ENCODE data around the gene NRG2.

Gene NRG2

DNA sequence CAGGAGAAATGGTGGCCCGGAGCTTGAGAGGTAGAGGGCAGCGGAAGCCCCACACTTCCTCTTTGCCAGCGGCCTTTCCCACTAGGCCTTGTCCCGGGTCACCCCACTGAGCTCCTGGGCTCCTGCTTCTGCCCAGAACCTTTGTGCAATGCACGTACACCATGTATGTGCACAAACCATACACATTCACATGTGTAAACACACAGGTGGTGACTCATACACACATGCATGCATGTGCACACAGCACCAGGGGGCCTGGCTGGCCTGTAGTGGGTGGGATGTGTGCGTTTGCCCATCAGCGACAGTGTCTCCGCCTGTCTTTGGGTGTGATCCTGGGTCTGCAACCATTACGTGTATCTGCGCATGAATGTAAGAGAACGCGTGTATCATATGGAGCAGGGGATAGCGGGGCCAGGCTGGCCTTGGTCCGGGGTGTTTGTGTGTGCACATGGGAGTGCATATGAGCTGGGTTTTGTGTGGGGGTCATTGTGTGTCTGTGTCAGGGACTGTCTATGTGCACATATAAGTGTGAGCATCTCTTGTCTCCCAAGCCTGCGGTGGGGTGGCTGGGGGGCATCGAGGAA lies 203.8 kb downstream of the NRG2 start:
- Histone ChIP-seq H3K36me3 (ENCODE audit: low read length) (no peaks in the 10 kb centered on the region), H2AFZ (ENCODE audit: low read depth, low read length, severe bottlenecking) (no peak overlapping the region), H4K20me1 (ENCODE audit: low read depth, low read length) (no peaks in the 10 kb centered on the region), H3K4me3 (ENCODE audit: insufficient read depth, low read length, poor library complexity, severe bottlenecking) (no peak overlapping the region), H3K27ac (ENCODE audit: low read depth, low read length) (no peak overlapping the region), H3K4me2 (ENCODE audit: low read depth, low read length, poor library complexity, severe bottlenecking) (no peak overlapping the region), H3K9me3 (ENCODE audit: insufficient read depth, low read length) (no peaks in the 10 kb centered on the region), H3K79me2 (ENCODE audit: insufficient read depth, low read length) (no peaks in the 10 kb centered on the region), H3K27me3 (ENCODE audit: low read length) (no peaks in the 10 kb centered on the region), H3F3A (ENCODE audit: insufficient read depth) (no peaks in the 10 kb centered on the region), H3K9ac (ENCODE audit: low read length) (no peak overlapping the region), H3K9me2 (replicated peaks; ENCODE audit: insufficient read depth, low read length) (no peaks in the 10 kb centered on the region)
- TF ChIP-seq EZH2phosphoT487 (conservative IDR thresholded peaks at IDR 0.05; ENCODE audit: low read length), result no peak
- TF ChIP-seq, protein P1, sequence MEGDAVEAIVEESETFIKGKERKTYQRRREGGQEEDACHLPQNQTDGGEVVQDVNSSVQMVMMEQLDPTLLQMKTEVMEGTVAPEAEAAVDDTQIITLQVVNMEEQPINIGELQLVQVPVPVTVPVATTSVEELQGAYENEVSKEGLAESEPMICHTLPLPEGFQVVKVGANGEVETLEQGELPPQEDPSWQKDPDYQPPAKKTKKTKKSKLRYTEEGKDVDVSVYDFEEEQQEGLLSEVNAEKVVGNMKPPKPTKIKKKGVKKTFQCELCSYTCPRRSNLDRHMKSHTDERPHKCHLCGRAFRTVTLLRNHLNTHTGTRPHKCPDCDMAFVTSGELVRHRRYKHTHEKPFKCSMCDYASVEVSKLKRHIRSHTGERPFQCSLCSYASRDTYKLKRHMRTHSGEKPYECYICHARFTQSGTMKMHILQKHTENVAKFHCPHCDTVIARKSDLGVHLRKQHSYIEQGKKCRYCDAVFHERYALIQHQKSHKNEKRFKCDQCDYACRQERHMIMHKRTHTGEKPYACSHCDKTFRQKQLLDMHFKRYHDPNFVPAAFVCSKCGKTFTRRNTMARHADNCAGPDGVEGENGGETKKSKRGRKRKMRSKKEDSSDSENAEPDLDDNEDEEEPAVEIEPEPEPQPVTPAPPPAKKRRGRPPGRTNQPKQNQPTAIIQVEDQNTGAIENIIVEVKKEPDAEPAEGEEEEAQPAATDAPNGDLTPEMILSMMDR (IDR thresholded peaks at IDR 0.05; ENCODE audit: insufficient read depth, low read length, poor library complexity, severe bottlenecking), result no peak

DNA sequence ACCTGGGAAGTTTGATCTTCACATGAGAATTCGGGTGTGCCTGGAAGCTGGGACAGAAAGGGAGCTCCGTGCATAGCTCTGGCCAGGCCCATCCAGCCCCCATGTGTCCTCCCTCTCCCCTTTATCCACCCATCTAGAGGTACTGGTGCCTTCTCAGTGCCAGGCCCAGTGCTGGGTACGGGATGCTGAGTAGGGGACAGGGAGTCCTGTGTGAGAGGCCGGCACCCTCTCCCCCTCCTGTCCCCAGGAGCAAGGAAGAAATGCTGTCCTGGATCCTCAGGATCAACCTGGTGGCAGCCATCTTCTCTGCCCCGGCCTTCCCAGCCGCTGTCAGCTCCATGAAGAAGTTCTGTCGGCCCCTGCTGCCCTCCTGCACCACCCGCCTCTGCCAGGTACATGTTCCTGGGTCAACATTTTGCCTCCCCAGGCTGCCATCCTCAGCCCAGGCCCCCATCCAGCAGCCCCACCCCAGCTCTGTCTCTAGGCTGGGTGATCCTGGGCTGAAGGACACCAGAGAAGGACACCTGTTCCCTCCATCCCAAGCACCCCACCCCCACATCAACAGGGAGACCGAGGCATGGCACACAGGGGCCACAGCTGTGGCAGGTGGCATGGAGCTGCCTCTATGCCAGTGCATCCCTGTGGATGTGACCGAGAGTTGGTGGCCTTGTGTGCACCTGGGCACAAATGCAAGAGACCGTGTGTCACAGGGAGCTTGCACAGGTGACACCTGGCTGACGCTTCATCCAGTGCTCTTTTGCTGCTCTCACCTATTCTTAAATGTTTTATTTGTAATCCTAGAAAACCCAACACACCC lies 204.5 kb downstream of the NRG2 start:
- no peak overlapping the region for H3K4me3 ChIP-seq (ENCODE audit: insufficient read depth, low read length, poor library complexity, severe bottlenecking)

DNA sequence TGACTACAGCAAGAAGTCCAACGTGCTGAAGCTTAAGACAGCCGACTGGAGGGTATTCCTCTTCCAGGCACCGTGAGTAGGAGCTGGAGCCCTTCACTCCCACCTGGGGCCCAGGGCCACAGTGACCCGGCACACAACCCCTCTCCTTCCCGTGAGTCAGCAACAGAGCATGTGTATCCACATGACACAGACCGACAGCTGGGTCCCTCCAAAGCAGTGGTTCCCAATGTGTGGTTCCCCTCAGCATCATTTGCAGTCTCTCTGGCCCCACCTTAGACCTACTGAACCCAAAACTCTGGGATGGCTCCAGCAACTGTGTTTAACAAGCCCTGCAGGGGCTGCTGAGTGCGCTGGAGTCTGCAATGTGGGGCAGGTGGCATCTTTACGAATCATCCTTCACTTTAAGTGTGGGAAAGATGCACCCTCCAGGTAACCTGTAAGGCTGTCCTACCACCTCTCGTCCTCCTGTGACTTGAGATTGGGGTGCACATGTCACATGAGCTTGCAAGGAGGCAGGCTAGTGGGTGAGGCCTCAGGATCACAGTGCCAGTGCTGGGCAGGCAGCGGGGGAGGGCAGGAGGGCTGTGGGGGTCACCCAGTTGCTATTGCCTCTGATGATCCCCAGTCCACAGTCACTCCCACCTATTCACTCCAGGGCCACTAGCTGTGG lies 205.3 kb downstream of the NRG2 start:
- H3K4me2 ChIP-seq (ENCODE audit: low read depth, low read length, poor library complexity, severe bottlenecking), result no peak overlapping the region
- H3K9me3 ChIP-seq (ENCODE audit: insufficient read depth, low read length), result no peaks in the 10 kb centered on the region
- H3K36me3 ChIP-seq (ENCODE audit: low read length), result no peaks in the 10 kb centered on the region
- H3K27ac ChIP-seq (ENCODE audit: low read depth, low read length), result no peak overlapping the region
- no peak for TF ChIP-seq EZH2phosphoT487 (conservative IDR thresholded peaks at IDR 0.05; ENCODE audit: low read length)
- TF ChIP-seq, protein P1 (IDR thresholded peaks at IDR 0.05; ENCODE audit: insufficient read depth, low read length, poor library complexity, severe bottlenecking), result no peak
- no peak overlapping the region for H2AFZ ChIP-seq (ENCODE audit: low read depth, low read length, severe bottlenecking)
- no peaks in the 10 kb centered on the region for H3F3A ChIP-seq (ENCODE audit: insufficient read depth)
- H3K79me2 ChIP-seq (ENCODE audit: insufficient read depth, low read length), result no peaks in the 10 kb centered on the region
- H3K9me2 ChIP-seq (replicated peaks; ENCODE audit: insufficient read depth, low read length), result no peaks in the 10 kb centered on the region
- no peaks in the 10 kb centered on the region for H4K20me1 ChIP-seq (ENCODE audit: low read depth, low read length)
- no peak overlapping the region for H3K9ac ChIP-seq (ENCODE audit: low read length)
- H3K4me3 ChIP-seq (ENCODE audit: insufficient read depth, low read length, poor library complexity, severe bottlenecking), result no peak overlapping the region
- no peaks in the 10 kb centered on the region for H3K27me3 ChIP-seq (ENCODE audit: low read length)

More for the DNA sequence above, 204.5 kb downstream of the NRG2 start:
- H3K79me2 ChIP-seq (ENCODE audit: insufficient read depth, low read length), result no peaks in the 10 kb centered on the region
- H3K9ac ChIP-seq (ENCODE audit: low read length), result no peak overlapping the region
- no peaks in the 10 kb centered on the region for H3K27me3 ChIP-seq (ENCODE audit: low read length)
- no peaks in the 10 kb centered on the region for H3F3A ChIP-seq (ENCODE audit: insufficient read depth)
- H2AFZ ChIP-seq (ENCODE audit: low read depth, low read length, severe bottlenecking), result no peak overlapping the region
- H3K36me3 ChIP-seq (ENCODE audit: low read length), result no peaks in the 10 kb centered on the region
- H3K4me2 ChIP-seq (ENCODE audit: low read depth, low read length, poor library complexity, severe bottlenecking), result no peak overlapping the region
- H3K9me2 ChIP-seq (replicated peaks; ENCODE audit: insufficient read depth, low read length), result no peaks in the 10 kb centered on the region
- no peak for TF ChIP-seq EZH2phosphoT487 (conservative IDR thresholded peaks at IDR 0.05; ENCODE audit: low read length)
- TF ChIP-seq, protein P1 (IDR thresholded peaks at IDR 0.05; ENCODE audit: insufficient read depth, low read length, poor library complexity, severe bottlenecking), result no peak
- no peak overlapping the region for H3K27ac ChIP-seq (ENCODE audit: low read depth, low read length)
- H4K20me1 ChIP-seq (ENCODE audit: low read depth, low read length), result no peaks in the 10 kb centered on the region
- H3K9me3 ChIP-seq (ENCODE audit: insufficient read depth, low read length), result no peaks in the 10 kb centered on the region
